GM11168 (cell line): ENCODE data around the gene FARS2.

Experiments used
- in situ Hi-C: fragments of 300-500 bp; cut with MboI; formaldehyde crosslinking; loops from one replicate; pipeline ENCODE4 v1.12.0; 2022; ENCODE audit warnings: low sequenced_read_pairs; ENCODE audit not compliant: unreplicated experiment

FARS2 gene

DNA sequence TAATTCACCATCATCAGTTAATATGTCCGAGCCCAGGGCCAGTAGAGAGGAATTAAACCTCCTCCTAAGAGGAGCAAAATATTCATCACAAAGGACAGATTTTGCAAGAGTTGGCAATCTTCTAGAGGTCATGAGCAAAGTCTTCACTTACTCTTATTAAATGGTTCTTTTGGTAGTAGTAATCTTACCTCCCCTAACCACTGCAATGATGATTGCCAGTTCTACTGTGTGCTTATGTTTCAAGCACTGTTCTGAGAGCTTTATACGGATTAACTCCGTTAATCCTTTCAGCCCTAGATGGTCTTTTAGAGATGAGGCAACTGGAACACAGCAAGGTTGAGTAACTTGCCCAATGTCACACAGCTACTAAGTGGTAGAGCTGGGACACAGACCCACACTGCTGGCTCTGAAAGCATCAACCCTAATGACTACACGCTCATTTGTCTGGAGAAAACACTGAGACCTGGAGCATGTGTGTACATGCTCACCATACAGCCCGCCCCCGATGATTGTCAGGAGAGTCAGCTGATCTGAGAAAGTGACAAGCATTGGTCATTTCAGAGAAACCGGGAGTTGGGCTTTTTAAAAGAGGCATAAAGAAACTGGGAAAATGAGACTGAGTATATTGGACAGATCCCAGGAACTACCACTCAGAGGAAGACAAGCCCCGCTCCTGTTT lies 469.4 kb downstream of the FARS2 start:
- in situ Hi-C loops, result no loop called here

DNA sequence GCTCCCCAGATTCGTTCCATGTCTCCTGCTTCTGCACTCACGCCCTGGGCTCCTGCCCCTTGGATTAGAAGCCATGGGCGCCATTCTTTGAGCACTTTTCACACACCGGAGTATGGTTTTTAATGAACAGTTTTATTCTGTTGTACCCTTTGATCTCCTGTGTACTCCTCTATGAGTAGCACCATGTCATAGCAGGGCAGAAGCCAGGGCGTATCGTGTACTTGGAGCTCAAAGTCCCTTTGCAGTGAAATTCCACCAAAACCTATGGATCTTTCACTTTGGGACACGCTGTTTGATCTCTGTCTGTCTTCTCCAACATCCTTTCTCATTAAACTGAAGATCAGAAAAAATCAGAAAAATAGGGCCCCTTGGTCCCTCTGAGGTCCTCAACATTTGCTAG lies 470.1 kb downstream of the FARS2 start:
- in situ Hi-C loops, result no loop called here

DNA sequence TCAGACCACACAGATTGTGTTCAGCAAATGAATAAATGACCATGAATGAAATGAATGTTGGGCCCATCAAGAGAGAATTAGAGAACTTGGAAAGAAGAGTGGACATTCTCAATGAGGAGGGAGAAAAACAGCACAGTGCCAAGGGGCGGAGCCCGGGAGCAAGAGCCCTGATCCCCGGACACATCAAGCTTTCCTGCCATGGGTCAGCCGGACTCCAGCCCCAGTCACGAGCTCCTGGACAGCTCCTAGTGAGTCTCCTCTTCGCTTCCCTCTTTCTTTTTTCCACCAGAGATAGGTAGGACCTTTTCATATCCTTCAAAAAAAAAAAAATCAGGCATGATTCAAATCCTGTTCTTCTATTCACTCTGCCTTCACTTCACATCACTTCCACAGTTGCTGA lies 471.2 kb downstream of the FARS2 start:
- in situ Hi-C loops, result no loop called here

DNA sequence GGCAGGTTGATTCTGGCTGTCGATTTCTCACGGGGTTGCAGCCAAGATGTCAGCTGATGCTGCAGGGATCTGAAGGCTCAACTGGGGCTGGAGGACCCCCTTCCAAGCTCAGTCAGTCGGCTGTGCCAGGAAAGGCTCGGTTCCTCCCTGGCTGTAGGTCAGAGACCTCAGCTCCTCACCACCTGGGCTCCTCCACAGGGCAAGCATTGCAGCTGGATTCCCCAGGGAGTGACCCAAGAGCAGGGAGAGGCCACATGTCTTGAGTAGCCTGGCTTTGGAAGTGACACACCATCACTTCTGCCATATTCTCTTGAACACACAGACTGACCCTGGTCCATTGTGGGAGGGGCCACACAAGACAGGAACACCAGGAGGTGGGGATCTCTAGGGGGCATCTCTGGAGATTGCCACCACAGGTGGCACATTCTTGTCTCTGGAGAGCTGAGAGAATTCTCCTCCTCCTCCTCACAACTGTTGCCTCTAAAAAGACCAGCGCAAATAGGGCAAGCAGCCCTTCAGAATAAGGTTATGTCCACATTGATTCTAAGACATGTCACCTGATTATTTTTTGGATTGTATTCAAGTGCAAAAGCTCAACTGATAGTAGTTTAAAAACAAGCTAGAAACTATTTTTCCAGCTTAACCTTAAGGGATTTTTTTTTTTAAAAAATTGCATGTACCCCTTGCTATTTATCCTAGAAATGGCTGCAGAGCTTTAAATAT lies 474.9 kb downstream of the FARS2 start:
- in situ Hi-C loops, result no loop called here

DNA sequence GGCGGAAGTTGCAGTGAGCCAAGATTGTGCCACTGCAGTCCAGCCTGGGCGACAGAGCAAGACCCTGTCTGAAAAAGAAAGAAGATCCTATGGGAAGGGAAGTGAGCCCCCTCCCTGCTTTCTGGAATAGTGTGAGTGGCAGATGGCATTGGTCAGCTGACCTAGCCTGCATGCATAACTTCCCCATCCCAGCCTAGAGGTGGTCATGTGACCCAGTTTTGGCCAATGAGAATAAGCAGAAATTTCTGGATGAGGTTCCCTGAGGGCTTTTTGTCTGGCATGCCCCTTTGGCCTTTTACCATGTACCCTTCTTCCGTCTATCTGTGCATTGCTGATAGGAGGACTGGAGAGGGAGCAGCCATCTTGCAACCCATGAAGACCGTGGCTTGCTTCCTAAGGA lies 476.1 kb downstream of the FARS2 start:
- in situ Hi-C loops, result no loop called here

DNA sequence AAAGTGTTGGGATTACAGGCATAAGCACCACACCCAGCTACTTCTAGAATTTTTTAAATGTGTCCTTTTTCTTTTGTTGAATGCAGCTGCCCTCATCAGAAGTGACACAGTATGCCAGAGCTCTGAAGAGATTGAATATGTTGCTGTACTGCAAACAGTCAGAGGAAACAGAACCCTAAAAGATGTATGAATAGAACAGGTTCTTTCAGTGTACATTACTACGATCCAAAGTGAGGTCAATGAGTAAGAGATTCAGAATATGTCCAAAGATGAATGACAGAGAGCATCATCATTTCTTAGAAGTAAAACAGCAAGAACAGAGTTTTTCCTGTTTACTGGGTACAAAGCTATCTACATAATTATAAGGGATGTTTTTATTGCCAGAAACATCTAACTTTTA lies 476.9 kb downstream of the FARS2 start:
- in situ Hi-C loops, result no loop called here

DNA sequence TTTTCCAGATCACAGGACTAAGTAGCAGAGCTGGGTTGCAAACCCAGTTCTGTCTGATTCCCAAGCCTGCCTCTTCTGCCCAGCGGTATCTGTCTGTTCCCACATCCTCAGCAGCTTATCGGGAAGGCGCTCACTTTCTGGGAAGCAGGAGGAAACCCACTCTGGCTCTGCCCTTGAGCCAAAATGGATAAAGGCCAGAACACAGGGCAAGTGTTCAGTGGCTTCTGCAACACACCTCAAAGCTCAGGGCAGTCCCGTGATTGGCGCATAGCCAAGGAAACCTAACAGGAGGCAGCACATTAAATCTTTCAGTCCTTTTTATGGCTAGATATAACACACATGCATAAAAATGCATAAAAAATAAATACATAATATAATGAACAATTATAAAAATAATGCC lies 483.2 kb downstream of the FARS2 start:
- in situ Hi-C loops, result no loop called here

DNA sequence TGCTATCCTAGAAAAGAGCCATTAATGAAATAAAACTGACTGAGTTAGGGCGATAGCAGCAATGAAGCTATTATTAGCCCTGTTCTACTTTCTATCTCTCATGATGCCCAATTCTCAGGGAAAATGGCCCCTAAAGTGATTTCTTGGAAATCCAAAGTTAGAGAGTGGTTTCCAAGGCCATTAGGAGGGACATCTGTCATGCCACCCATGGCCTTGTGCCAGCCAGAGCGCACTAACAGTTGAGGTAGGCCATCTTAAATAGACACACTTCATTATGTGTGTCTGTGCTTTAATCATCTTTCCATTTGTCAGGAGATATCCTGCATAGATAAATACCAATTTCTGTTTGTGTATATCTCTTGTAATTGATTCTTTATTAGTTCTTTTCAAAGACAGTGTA lies 483.8 kb downstream of the FARS2 start:
- in situ Hi-C loops, result no loop called here

DNA sequence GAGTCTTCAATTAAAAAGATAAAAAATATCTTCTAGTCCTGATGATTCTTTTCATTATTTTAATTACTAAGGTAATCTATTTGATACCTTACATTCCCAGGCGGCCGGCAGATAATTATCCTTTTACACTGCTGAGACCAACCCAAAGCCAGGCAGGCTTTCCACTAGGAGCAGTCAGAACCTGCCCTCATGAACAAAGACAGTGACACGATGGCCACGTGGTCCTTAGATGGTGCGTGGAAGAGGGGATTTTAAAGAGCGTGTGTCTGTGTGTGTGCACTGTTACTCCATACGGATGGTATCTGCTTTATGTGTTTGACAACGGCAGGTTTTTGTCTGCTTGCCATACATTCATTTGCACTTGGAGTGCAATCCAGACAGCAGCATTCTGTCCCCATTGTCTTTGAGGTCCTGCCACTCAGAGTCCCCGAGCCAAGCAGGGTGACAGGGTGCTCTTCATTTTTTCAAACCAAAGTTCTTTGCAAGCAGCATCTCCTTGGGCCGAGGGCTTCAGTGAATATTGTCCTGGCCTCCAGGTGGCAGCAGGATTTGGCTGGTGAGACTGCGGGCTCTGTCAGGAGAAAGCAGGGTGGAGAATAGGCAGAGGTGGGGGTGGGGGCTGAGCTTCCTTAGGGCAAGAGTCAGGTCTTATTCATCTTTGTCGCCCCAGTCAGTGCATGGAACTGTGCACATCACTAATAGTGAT lies 484.9 kb downstream of the FARS2 start:
- in situ Hi-C loops, result no loop called here

DNA sequence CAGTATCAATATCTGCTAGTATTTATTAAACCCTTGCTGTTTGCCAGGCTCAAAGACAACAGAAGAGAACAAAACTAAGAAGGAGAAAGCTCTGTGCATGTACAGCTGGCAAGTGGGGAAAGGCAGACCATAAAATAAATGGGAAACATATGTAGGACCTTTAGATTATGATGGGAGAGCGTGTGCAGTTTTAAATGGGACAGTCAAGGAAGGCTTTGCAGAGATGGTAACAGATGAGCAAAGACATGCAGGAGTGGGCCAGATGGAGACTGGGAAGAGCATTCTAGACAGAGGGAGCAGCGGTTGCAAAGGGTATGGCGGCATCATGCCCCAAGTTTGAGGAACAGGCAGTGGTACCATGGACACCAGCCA lies 485.4 kb downstream of the FARS2 start:
- in situ Hi-C loops, result no loop called here

DNA sequence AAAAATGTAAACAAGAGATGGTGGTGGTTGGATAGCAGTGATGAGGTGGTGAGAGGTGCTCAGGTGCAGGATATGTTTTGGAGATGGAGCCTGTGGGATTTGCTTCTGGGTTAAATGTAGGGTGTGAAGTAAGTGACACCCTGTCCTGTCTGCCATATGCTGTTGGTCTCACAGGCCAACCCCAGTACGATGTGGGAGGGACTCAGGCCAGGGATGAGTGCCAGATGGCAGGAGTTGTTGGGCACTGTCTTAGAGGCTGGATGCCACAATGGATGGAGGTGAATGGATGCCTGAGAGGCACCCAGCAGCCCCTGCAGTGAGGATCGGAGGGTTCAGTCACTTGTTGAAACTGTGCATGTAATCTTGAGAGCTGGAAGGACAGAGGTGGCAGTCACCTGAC lies 486.1 kb downstream of the FARS2 start:
- in situ Hi-C loops, result no loop called here

DNA sequence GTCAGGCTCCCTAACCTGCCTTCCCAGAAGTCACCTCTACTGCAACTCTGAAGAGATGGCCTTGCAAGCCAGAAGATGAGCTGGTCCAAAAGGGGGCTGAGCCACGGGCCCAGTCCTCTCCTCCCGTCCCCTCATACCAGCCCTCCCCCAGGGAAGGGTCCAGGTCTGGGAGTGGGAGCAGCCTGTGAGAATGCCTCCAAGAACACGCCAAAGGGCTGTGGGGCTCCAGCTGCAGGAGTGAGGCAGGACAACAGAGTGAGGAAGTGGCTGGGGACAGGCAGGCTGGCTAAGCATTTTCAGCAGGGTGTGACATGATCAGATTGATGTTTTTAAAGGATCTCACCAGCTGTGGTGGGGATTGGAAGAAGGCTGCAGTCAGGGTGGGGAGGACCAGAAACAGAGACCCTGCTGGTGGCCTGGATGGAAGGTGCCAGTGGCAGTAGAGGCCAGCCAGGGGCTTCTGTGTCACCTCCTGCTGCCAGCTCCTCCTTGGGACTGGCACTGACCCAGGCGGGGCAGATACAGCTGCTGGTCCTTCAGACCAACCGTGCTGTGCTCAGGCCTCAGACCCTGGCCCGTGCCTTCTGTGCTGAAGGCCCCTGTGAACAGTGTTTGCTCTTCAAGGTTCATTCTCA lies 487.8 kb downstream of the FARS2 start:
- in situ Hi-C loops, result no loop called here

DNA sequence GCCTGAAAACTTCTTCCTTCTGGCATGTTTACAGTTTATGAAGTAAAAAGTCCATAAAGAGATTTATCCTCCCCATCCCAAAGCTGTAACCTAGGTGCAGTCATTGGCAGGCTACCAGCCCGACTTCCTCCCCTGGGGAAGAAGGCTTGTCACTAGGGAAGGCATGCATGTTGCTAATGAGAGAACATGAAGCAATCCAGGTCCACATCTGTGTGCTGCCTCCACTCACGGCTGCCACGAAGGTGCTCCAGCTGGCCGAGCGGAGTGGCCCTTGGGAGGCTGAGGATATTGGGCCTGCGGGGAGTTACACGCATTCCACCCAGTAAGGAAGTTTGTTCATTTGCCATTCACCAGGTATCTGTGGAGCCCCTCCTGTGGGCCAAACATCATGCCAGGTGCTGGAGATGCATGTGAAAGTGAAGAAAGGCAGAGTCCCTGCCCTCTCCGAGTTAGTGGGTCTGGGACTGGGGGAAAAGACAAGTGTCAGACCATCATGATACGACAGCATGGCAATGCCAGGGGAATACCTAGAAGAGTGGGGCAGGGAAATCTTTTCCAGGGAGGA lies 488.4 kb downstream of the FARS2 start:
- in situ Hi-C loops, result no loop called here

DNA sequence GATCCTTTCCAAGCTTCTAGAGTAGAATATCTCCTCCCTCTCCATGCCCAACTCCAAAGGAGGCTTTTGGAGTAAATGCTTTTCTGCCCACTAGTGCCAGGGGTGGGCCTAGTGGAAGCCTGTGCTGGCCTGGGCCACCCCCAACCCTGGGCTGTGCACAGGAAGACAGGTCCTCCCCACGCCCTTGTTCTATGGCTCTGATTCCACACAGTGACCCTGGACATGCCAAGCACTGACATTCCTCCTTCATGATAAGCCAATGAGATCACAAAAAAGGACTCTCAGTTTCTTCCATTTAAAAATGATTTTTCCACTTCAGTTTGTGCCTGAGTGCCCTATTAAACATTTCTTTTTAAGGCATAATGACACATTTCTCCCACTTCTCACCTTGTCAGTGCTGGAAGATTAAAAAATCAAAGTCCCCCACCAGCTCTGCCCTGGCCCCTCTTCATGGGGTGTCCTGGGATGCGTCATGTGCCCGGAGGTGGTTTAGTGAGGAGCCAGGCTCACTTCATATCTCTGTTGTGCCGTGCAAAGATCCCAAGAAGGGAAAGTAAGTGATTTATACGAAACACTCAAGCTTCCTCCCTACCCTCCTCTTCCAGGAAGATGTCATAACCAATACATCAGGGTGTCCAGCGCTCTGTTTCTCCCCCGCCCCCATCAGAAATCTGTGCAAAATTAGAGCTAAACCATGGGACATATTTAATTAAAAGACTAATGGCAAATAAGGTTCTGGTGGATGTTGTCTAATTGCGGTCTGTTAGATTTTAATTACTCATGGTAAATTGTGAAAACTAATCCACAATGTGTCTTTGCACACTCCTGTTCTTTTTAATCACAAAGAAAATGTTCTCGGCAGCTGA lies 490.4 kb downstream of the FARS2 start:
- in situ Hi-C loops, result no loop called here

DNA sequence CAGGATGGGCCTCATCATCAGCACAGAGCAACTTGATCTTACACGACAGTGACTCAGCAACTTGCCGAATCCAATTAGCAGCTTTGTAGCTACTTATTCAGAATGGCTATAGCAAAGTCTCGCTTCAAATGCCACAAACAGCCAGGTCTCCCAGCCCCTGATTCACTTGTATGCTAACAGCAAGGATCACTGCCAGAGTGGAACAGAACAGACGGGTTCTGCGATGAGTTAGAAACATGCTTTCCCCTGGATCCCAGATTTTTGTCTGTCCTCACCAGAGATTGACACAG lies 491.0 kb downstream of the FARS2 start:
- in situ Hi-C loops, result no loop called here

DNA sequence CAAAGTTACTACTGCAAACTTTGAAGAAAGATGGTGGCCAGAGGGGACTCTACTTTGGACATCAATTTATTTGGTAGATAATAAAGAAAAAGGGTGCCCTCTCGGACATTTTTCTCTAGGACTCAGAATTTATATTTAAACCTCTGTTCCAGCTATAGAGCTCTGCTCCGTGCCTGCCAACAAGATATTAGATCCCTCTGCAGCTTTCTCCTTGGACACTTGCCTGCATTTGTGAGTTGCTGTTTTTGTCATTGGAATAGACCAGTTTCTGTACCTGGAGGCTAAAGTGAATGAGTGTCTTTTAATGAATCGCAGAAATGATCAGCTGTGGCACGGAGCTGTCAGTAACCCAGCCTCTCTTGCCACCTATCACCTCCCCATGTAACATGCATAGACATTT lies 491.9 kb downstream of the FARS2 start:
- in situ Hi-C loops, result no loop called here

DNA sequence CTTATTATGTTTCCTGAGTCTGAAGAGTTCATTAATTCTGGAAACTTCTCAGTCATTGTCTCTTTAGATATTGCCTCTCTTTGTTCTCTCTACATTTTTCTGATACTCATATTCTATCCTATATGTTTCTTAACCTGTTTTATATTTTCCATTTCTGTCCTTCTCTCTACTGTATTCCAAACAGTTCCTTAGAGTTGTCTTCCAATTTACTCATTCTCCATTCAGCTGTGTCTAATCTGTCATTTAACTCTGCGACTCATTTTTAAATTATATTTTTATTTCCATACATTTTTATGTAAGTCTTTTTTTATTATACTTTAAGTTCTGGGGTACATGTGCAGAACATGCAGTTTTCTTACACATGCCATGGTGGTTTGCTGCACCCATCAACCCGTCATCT lies 493.6 kb downstream of the FARS2 start:
- in situ Hi-C loops, result no loop called here

DNA sequence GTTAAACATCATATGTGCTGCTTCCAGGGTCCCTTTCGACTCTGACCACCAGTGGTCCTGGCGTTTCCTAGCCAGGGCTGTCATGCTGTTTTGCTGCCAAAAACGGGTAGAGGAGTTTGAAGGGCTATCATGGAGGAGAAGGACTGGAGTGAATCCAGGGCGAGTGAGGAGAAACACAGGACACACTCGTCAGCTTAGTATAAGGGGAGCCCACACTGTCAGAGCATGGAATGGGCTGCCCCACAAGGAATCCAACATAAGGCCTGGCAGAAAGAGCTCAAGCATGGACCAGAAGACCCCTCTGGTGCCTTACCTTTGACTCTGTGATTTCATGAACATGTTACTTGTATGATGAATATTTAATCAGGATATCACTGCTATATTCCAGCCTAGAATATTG lies 498.3 kb downstream of the FARS2 start:
- in situ Hi-C loops, result no loop called here

DNA sequence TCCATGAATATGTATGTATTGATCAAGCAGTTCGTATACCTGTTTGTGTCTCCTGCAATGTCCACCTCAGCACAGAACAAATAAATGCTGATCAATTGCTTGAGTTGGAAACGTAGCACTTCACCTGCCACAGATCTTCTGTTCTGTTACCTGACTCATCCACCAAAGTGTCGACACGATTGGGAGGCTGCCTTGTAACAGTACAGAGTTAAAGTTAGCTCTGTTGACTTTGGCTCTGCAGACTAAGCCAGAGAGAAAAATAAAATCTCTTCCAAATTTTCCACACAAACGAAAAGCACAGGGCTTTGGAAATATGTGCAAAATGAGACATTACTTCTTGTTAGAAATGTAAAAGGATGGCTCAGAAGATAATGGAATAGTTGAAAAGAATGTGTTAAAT lies 500.1 kb downstream of the FARS2 start:
- in situ Hi-C loops, result no loop called here

DNA sequence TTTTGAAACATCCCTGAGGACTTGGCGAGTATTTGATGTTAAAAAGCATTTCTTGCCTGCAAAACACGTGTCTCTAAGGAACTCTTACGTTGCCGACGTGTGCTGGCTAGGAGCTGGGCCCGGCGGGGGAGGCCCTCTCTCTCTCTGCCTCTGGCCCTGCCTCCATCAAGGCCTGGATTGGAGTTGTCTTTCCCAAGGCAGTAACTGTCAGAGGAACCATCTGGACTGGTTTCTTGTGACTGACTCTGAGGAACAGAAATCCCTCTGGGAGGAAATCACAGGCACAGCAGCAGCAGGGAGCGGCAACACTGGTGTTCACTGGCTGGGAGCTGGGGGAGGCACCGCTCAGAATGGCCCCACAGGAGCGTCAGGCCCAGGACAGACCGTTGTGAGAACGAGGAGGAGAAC lies 501.3 kb downstream of the FARS2 start:
- in situ Hi-C loops, result no loop called here
